T-helper 17 cell (primary cell): Measurements from ENCODE around the gene CD82. TPM values are rescaled to one million over a fixed set of nuclear protein-coding genes. Genes with fewer than 3 reads are reported as not detected.
A peak's percentile ranks its signal among the peaks of the same experiment; 100 is the strongest.

Experiments used
- ATAC-seq: fragments of 150-1000 bp; cut with Tn5 transposase; 2 replicates; pipeline ENCODE4 v1.10.0; 2021; ENCODE audit warnings: mild to moderate bottlenecking, moderate library complexity
- DNase-seq, 3 donors: peaks; one replicate each; pipeline versions ENCODE4 v3.0.0 to v3.0.0-alpha.2; 2020 to 2021
- H3K9me3 ChIP-seq: one replicate; pipeline ENCODE4 v1.7.0; 2013; ENCODE audit warnings: low read length, mild to moderate bottlenecking; ENCODE audit not compliant: control insufficient read depth, poor library complexity, severe bottlenecking
- H3K27ac Mint-ChIP-seq: one replicate; pipeline ENCODE4 v1.8.0; 2022; ENCODE audit warnings: mild to moderate bottlenecking, moderate library complexity, mixed read lengths
- H3K27me3 Mint-ChIP-seq: one replicate; pipeline ENCODE4 v1.8.0; 2022; ENCODE audit warnings: mixed read lengths
- H3K36me3 Mint-ChIP-seq: one replicate; pipeline ENCODE4 v1.8.0; 2022; ENCODE audit warnings: low read depth, mixed read lengths
- H3K4me1 Mint-ChIP-seq: one replicate; pipeline ENCODE4 v1.8.0; 2022; ENCODE audit warnings: mild to moderate bottlenecking, mixed read lengths
- H3K4me3 Mint-ChIP-seq: one replicate; pipeline ENCODE4 v1.8.0; 2022; ENCODE audit warnings: mild to moderate bottlenecking, moderate library complexity, mixed read lengths
- total RNA-seq, 4 donors: library from RNA in 2 of 4; stranded (reverse) in 2 of 4; gene quantifications; one replicate each; pipeline ENCODE4 v1.2.3 and lab custom pipeline; 2022 to 2026

Gene CD82
- total RNA-seq, 2 donors from 2014 or later: 112 to 146 TPM

DNA sequence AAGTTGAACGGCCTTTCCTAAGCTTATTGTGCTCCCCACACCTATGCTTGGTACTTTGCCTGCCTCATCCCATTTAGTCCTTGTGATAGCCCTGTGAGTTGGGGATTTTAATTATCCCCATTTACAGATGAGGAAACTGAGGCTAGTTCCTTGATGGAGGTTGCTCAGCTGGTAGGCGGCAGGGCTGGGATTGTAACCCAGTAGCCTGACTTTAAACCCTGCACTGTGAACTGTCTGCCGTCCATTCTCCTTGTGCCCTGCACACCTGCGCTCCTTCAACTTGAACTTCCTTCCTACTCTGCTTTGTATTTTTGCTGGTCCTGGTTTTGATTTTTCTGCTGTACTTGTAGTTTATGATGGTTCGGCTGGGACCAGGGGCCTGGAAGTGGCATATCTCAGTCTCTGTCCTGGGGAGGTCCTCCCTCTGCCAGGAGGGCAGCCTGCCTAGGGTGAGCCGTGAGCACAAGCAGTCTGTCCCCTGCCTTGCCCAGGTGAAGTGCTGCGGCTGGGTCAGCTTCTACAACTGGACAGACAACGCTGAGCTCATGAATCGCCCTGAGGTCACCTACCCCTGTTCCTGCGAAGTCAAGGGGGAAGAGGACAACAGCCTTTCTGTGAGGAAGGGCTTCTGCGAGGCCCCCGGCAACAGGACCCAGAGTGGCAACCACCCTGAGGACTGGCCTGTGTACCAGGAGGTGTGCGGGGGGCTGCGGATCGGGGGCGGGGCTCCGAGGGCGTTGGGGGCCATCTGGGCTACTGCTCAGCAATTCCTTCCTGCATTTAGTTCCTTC is 52.4 kb downstream of the CD82 start:
- Mint-ChIP-seq H3K4me3 (no peak overlapping the region), H3K27me3 (no peaks in the 10 kb centered on the region), H3K4me1 (peaks cover 47% of the 10 kb centered on the region), H3K27ac (peak overlapping the region; percentile 16), H3K36me3 (peaks cover 2% of the 10 kb centered on the region)
- no peaks in the 10 kb centered on the region for H3K9me3 ChIP-seq
- DNase-seq: peak in 2 of 3 donors; percentile 4 to 6
- no peak for ATAC-seq

DNA sequence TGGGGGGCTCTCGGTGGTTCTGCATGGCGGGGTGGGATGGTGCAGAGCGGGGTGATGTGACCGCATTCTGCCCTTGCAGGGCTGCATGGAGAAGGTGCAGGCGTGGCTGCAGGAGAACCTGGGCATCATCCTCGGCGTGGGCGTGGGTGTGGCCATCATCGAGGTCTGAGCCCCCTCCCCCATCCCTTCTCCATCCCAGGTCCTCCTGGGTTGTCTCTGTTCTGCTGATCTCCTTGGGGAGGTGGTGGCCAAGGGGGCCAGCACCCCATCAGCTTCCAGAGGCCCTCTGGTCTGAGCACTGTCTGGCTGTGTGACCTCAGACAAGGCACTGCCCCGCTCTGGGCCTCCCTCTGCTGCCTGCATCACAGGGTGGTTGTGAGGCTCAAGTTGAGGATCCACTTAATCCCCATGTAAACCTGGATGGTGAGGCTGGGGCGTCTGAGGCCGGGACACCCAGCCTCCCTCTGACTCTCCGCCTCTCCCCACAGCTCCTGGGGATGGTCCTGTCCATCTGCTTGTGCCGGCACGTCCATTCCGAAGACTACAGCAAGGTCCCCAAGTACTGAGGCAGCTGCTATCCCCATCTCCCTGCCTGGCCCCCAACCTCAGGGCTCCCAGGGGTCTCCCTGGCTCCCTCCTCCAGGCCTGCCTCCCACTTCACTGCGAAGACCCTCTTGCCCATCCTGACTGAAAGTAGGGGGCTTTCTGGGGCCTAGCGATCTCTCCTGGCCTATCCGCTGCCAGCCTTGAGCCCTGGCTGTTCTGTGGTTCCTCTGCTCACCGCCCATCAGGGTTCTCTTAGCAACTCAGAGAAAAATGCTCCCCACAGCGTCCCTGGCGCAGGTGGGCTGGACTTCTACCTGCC is 53.3 kb downstream of the CD82 start:
- peaks cover 50% of the 10 kb centered on the region for H3K4me1 Mint-ChIP-seq
- no peaks in the 10 kb centered on the region for H3K27me3 Mint-ChIP-seq
- H3K4me3 Mint-ChIP-seq: peak overlapping the region; percentile 55
- no peaks in the 10 kb centered on the region for H3K9me3 ChIP-seq
- peak in 2 of 3 donors; percentile 2 to 4 for DNase-seq
- ATAC-seq: no peak
- H3K36me3 Mint-ChIP-seq: peaks cover 2% of the 10 kb centered on the region
- H3K27ac Mint-ChIP-seq: peak overlapping the region; percentile 67

DNA sequence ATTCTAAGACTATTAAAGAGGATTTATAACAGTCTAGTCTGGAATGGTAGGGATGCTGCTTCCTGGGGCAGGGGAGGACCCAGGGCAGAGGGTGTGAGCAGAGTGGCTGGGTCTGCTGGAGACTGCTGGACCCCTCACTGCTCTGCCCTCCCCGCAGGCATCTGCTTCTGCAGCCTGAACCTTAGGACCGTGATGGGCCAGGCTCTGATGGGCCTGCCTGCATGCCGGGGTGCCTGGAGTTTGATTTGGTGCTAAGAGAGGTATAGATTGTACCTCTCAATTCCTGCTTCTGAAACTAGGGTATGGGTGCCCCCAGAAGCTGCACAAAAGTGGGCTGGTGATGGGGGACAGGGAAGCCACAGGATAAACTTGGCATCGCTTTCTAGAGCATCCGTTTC is 54.9 kb downstream of the CD82 start:
- Mint-ChIP-seq H3K27me3 (no peaks in the 10 kb centered on the region), H3K4me1 (peaks cover 41% of the 10 kb centered on the region), H3K36me3 (peaks cover 2% of the 10 kb centered on the region), H3K4me3 (peak overlapping the region; percentile 39), H3K27ac (peak overlapping the region; percentile 85)
- no peaks in the 10 kb centered on the region for H3K9me3 ChIP-seq
- DNase-seq (peak in 1 of 3 donors; percentile 1), ATAC-seq (no peak)

DNA sequence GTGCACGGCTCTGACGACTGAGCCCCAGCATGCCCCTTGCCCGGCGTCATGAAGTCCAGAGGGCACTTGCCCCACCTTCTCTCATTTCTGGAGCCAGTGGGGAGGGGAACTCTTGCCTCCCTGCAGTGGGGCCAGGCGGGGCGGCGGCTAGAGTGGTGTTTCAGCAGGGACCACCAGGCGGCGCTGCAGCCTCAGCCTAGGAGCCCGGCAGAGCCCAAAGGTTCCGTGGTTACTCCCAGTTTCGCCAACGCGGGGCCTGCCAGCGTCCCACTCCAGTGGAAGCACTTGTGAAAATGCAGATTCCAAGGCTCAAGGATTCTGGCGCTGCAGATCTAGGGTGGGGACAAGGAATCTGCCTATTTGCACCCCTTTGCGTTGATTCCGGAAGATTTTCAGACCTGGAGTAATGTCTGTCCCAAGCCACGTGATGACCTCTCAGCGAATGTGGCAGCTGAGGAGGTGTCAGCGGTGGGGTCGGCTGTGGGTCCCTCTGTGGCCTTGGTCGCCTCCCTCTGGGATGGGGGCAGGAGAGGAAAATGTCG is 55.7 kb downstream of the CD82 start:
- H3K27me3 Mint-ChIP-seq: no peaks in the 10 kb centered on the region
- DNase-seq (peak; percentile 53 to 68 (median 56)), ATAC-seq (peak; percentile 72)
- H3K27ac Mint-ChIP-seq: peak overlapping the region; percentile 85
- peaks cover 2% of the 10 kb centered on the region for H3K36me3 Mint-ChIP-seq
- H3K9me3 ChIP-seq: no peaks in the 10 kb centered on the region
- H3K4me3 Mint-ChIP-seq: no peak overlapping the region
- H3K4me1 Mint-ChIP-seq: peaks cover 35% of the 10 kb centered on the region

DNA sequence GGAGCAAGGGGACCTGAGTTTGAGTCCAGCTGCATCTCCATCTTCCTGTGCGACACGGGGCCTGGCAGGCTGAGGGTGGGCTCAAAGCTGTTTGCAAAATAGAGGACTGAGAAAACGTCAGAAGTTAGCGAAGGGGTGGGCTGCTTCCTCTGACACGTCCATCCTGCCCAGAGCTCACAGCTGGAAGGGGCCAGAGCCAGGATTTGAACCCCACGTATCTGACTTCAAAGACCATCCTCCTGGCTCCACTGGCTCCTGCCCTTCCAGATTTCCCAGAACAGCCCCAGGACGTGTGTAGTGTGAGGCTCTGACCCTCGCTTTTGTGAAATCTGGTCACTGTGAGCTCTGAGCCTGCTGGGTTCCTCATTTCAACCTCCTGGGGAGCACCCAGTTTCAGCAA is 56.3 kb downstream of the CD82 start:
- no peak for ATAC-seq
- H3K4me1 Mint-ChIP-seq: peaks cover 32% of the 10 kb centered on the region

DNA sequence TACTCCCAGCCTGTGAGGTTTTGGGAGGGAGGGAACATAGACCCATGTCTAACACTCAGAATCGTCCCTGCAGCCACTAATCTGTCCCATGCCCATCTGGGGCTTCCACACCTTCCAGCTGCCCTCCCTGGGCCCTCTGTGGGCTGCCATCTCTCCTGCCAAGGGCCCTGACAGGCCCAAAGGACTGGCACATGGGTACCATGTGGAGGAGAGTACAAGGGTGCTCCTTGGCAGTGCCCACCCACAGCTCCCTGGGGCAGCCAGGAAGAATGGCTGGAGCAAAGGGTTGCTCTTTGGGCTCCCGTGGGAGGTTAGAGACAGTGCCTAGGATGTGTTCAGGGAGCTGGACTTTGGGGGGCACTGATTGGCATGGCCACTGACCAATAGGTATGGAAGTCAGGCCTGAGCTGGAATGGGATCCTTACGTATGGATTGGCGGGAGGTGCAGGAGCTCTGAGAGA is 56.8 kb downstream of the CD82 start:
- Mint-ChIP-seq H3K27ac (no peak overlapping the region), H3K27me3 (no peaks in the 10 kb centered on the region), H3K4me1 (peaks cover 29% of the 10 kb centered on the region), H3K4me3 (no peak overlapping the region), H3K36me3 (peaks cover 2% of the 10 kb centered on the region)
- DNase-seq: peak in 2 of 3 donors; percentile 3 to 5
- no peak for ATAC-seq
- H3K9me3 ChIP-seq: no peaks in the 10 kb centered on the region

More for the DNA sequence above, 56.3 kb downstream of the CD82 start:
- no peaks in the 10 kb centered on the region for H3K27me3 Mint-ChIP-seq
- H3K36me3 Mint-ChIP-seq: peaks cover 2% of the 10 kb centered on the region
- H3K27ac Mint-ChIP-seq: no peak overlapping the region
- no peaks in the 10 kb centered on the region for H3K9me3 ChIP-seq
- no peak overlapping the region for H3K4me3 Mint-ChIP-seq
- DNase-seq: peak in 2 of 3 donors; percentile 0 to 4

DNA sequence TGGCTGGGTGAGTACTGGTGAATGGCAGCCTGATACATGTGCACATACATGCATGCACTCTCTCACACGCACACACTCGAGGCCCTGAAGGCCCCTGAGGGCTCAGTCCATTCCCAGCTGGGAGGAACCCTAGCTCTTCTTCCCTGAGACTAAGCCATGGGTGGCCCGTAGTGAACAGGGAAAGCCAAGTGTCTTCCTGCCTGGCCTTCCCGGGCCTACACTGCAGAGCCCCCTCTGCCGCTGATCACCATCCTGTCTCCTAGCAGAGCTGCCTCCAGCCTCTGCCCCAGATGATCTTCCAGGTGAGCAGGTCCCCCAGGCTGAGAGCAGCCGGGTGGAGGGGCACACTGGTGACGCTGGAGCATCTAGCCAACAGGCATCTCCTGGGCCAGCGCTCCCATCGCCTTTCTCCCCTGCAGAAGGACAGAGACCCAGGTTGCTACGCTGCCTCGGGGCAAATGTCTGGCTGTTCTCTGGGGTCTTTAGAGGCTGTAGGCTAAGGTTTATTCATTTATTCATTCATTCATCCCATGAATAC is 57.3 kb downstream of the CD82 start:
- peaks cover 2% of the 10 kb centered on the region for H3K36me3 Mint-ChIP-seq
- no peak overlapping the region for H3K4me3 Mint-ChIP-seq
- no peak for ATAC-seq
- DNase-seq: peak in 2 of 3 donors; percentile 2 to 5
- no peaks in the 10 kb centered on the region for H3K9me3 ChIP-seq
- H3K27ac Mint-ChIP-seq: peak overlapping the region; percentile 86
- H3K27me3 Mint-ChIP-seq: no peaks in the 10 kb centered on the region
- H3K4me1 Mint-ChIP-seq: peaks cover 29% of the 10 kb centered on the region

DNA sequence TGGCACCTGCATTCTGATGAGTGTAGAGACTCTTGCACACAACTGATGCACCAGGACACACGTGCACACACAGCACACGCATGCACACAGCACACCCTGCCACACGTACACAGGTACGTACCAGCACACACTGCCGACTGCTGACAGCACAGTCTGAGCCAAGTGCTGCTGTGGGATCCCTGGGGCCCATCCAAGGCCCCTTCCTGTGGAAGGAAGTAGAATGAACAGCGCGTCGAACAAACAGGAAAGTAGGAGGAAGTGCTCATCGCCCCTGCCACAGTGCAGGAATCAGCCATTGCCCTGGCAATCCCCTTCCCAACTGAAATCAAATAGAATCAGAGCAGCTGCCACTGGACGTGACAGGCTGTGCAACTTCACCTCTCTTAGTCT is 57.9 kb downstream of the CD82 start:
- H3K4me3 Mint-ChIP-seq: no peak overlapping the region
- H3K9me3 ChIP-seq: no peaks in the 10 kb centered on the region
- peaks cover 27% of the 10 kb centered on the region for H3K4me1 Mint-ChIP-seq
- H3K27me3 Mint-ChIP-seq: no peaks in the 10 kb centered on the region
- peaks cover 2% of the 10 kb centered on the region for H3K36me3 Mint-ChIP-seq
- peak; percentile 35 for ATAC-seq
- H3K27ac Mint-ChIP-seq: peak overlapping the region; percentile 86
- peak in 2 of 3 donors; percentile 0 to 7 for DNase-seq

DNA sequence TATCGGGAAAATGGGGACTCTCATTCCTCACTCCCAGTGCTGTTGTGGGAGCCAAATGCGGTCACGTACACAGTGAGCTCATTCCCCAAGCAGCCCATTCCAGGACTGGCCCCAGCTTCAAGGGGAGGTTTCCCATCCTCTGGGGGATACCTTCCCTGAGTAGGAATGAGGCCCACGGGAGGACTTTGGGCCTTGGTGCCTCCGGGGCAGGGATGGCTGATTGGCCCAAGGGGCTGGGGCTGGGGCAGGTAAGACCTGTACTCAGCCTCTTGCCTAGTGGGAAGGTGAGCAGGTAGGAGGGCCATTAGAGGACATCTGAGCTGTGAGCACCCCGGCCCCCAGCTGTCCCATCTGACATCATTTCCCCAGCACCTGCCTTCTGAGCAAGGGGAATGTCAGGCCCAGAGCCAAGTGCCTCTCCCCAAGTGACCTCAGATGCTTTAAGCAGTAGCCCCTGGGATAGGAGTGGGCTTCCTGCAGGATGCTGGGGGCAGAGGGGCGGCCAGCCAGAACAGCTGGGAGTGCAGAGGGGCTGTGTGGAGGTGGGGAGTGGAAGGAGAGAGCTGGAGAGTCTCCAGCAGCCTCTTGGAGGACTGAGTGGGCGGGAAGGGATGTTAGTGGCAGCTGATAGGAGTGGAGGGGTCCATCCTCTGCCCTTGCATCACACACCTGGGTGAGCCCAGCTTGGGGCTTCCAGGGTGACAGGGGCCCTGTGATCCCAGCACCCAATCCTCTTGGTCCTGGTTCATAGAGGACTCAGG is 58.4 kb downstream of the CD82 start:
- Mint-ChIP-seq H3K4me1 (peaks cover 28% of the 10 kb centered on the region), H3K4me3 (no peak overlapping the region), H3K27me3 (peaks cover 1% of the 10 kb centered on the region), H3K27ac (peak overlapping the region; percentile 86), H3K36me3 (peaks cover 3% of the 10 kb centered on the region)
- H3K9me3 ChIP-seq: no peaks in the 10 kb centered on the region
- ATAC-seq (no peak), DNase-seq (peak in 1 of 3 donors; percentile 5)

DNA sequence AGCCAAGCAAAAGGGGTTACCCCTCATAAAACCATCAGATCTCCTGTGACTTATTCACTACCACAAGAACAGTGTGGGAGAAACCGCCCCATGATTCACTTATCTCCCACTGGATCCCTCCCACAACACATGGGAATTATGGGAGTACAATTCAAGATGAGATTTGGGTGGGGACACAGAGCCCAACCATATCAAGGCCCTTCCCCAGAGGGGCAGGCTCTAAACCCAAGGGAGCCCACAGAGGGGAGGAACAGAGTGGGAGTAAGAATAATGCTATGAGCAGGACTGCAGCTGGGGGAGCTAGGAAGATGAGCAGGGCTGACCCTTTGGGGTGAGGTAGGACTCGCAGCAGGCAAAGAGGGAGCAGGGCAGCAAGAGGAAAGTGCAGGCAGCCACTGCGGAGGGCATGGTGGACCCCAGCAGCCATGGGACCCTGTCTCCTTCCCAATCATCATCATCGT is 59.3 kb downstream of the CD82 start:
- Mint-ChIP-seq H3K4me3 (no peak overlapping the region), H3K4me1 (peaks cover 30% of the 10 kb centered on the region), H3K27ac (peak overlapping the region; percentile 86), H3K27me3 (peaks cover 8% of the 10 kb centered on the region), H3K36me3 (peaks cover 6% of the 10 kb centered on the region)
- ATAC-seq (no peak), DNase-seq (no peak)
- no peaks in the 10 kb centered on the region for H3K9me3 ChIP-seq

DNA sequence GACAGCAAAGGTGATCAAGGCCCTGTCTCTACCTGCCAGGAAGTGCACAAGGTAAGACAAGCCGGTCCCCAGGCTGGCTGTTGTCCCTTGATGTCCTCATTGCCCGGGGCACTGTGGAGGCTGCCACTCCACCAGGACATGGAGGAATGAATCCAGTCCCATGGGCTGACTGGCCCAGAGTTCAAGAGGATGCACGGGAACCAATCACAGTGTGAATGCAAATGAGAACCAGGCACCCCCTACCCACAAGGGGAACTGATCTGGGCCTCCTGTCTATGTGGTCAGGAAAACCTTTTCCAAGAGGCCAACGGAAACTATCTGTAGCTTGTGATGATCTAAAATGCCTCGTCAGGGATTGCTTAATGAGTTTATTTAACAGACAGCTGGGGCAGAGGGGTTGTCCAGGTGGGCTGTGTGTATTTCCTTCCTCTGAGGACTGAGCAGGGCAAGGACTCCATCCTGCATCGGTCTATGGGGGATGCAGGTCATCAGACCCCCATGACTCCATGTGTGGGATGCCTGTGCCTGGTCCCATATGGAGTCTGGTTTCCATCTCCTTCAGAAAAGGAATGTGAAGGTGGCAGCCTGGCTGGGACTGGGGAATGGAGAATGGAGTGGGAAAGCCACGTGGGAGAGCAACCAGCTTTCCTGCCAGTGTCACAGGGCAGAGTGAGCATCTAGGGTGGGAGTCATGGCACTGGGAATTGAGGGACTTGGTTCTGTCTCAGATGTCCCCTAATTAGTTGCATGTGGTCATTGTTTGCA is 60.5 kb downstream of the CD82 start:
- DNase-seq (no peak), ATAC-seq (no peak)
- H3K27ac Mint-ChIP-seq: no peak overlapping the region
- H3K36me3 Mint-ChIP-seq: peaks cover 4% of the 10 kb centered on the region
- no peak overlapping the region for H3K4me3 Mint-ChIP-seq
- no peaks in the 10 kb centered on the region for H3K9me3 ChIP-seq
- peaks cover 25% of the 10 kb centered on the region for H3K4me1 Mint-ChIP-seq
- peaks cover 8% of the 10 kb centered on the region for H3K27me3 Mint-ChIP-seq

DNA sequence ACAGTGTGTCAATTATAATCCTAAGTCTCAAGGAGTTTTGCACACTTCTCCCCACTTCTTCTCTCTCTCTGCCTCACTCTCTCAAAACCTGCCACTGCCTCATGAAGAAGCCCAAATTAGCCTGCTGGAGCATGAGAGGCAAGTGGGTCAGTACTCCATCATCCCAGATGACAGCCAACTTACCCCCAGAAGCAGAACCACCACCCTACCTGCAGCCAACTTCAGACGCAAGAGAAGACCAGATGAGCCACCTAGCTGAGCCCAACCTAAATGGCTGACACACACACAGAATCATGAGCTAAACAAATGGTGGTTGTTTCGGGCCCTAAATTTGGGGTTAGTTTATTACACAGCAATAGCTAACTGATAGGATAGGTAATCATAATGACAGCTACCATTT is 61.2 kb downstream of the CD82 start:
- ATAC-seq (no peak), DNase-seq (no peak)
- no peak overlapping the region for H3K27ac Mint-ChIP-seq
- H3K4me3 Mint-ChIP-seq: no peak overlapping the region
- no peaks in the 10 kb centered on the region for H3K9me3 ChIP-seq
- H3K4me1 Mint-ChIP-seq: peaks cover 25% of the 10 kb centered on the region
- peaks cover 4% of the 10 kb centered on the region for H3K36me3 Mint-ChIP-seq
- peaks cover 10% of the 10 kb centered on the region for H3K27me3 Mint-ChIP-seq
